Thymus (tissue), 11 donors: ENCODE measurements around the gene PSMB8. TPM values are rescaled to one million over a fixed set of nuclear protein-coding genes. Genes with fewer than 3 reads are reported as not detected.
"Not testable (repeated sequence)": the region's sequence is repeated elsewhere in the genome, so short reads cannot be mapped to it uniquely, and the experiment has no call there.

Source experiments
- DNase-seq, 9 donors: peaks; one replicate each; pipeline ENCODE4 v3.0.0-alpha.2; 2013; ENCODE audit warnings: low spot score in 9 of 9, low read depth in 6 of 9, missing footprints in 1 of 9
- H3K27ac ChIP-seq, 2 donors: one replicate each; pipeline ENCODE4 v1.5.1; 2013; ENCODE audit warnings: control low read depth in 1 of 2, low read depth in 1 of 2, low read length in 1 of 2, mild to moderate bottlenecking in 1 of 2, moderate library complexity in 1 of 2
- H3K27me3 ChIP-seq, 2 donors: one replicate each; pipeline ENCODE4 v1.5.1; 2013; ENCODE audit warnings: low read length in 1 of 2; ENCODE audit not compliant: control insufficient read depth in 2 of 2, insufficient read depth in 1 of 2
- H3K36me3 ChIP-seq, 2 donors: one replicate each; pipeline ENCODE4 v1.5.1; 2013; ENCODE audit warnings: low read length in 1 of 2, mild to moderate bottlenecking in 1 of 2, moderate library complexity in 1 of 2; ENCODE audit not compliant: control insufficient read depth in 2 of 2, insufficient read depth in 2 of 2
- H3K4me1 ChIP-seq, 2 donors: one replicate each; pipeline ENCODE4 v1.5.1; 2013; ENCODE audit warnings: low read length in 2 of 2; ENCODE audit not compliant: control insufficient read depth in 2 of 2, insufficient read depth in 2 of 2
- H3K4me3 ChIP-seq, 2 donors: one replicate each; pipeline ENCODE4 v1.5.1; 2013; ENCODE audit warnings: low read length in 2 of 2, control low read depth in 1 of 2, mild to moderate bottlenecking in 1 of 2
- H3K9me3 ChIP-seq, 2 donors: one replicate each; pipeline ENCODE4 v1.5.1; 2013; ENCODE audit warnings: low read length in 1 of 2, mild to moderate bottlenecking in 1 of 2; ENCODE audit not compliant: control insufficient read depth in 2 of 2, insufficient read depth in 1 of 2
- WGBS: extraction: QIAGEN DNeasy Blood & Tissue Kit; methylation state at CpG from one replicate; pipeline ENCODE4 v1.1.7; 2013; 5-methylcytosine and 5-hydroxymethylcytosine counted together
- polyA plus RNA-seq: library from polyadenylated mRNA; stranded (reverse); fragments of 200-250 nt; gene quantifications from one replicate; pipeline ENCODE4 v1.2.3, GENCODE V29; 2013
- total RNA-seq: library from RNA; stranded (reverse); fragments of 120-200 nt; gene quantifications from one replicate; pipeline ENCODE4 v1.2.4, GENCODE V29; 2013
- donor health status: healthy.

PSMB8 gene
- total and polyA plus RNA-seq, 2 donors: 162 to 177 TPM

DNA sequence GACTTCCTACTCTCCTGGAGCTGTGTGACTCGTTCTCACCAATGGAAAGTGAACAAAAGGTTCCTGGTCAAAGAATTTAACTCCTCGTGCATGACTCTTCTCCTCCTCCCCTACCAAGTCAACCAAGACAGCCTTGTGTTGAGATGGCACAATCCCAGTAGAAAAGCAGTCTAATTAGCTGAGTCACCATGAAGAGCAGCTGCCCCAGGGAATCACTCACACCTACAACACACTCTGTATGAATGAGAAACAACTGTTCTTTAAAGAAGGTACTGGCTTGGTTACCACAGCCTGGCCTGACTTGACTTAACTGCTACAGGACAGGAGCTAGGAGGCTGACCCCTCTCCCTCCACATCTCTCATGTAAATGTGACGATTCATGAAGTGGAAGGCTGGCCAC is 24.1 kb downstream of the PSMB8 start:
- no peak overlapping the region for H3K4me3 ChIP-seq

DNA sequence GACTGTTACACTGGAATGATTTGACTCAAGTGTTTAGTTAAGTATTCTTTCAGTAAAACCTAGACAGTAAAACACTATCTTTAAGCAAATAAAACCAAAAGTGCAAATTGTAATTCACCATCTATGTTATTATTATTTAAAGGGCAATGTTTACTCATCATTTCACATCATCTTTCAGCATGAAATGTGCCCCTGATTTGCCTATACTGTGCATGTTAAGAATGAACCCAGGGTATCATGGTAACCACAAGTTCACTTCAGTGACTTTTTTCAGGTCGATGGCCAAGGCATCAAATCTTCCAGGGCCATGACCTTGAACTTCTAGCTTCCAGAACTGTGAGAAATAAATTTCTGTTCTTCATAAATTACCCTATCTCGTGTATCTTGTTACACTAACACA is 25.0 kb downstream of the PSMB8 start:
- Histone ChIP-seq H3K27ac (no peak overlapping the region), H3K9me3 (no peaks in the 10 kb centered on the region), H3K4me3 (no peak overlapping the region), H3K27me3 (no peaks in the 10 kb centered on the region), H3K4me1 (no peaks in the 10 kb centered on the region), H3K36me3 (no peaks in the 10 kb centered on the region)
- no peak for DNase-seq
- 93% methylated on average over 2 of the region's 2 CpGs for WGBS

More for the DNA sequence above, 24.1 kb downstream of the PSMB8 start:
- no peaks in the 10 kb centered on the region for H3K9me3 ChIP-seq
- no peaks in the 10 kb centered on the region for H3K36me3 ChIP-seq
- H3K4me1 ChIP-seq: no peaks in the 10 kb centered on the region
- DNase-seq: no peak
- WGBS: 98% methylated on average over 3 of the region's 3 CpGs
- no peak overlapping the region for H3K27ac ChIP-seq
- H3K27me3 ChIP-seq: no peaks in the 10 kb centered on the region

DNA sequence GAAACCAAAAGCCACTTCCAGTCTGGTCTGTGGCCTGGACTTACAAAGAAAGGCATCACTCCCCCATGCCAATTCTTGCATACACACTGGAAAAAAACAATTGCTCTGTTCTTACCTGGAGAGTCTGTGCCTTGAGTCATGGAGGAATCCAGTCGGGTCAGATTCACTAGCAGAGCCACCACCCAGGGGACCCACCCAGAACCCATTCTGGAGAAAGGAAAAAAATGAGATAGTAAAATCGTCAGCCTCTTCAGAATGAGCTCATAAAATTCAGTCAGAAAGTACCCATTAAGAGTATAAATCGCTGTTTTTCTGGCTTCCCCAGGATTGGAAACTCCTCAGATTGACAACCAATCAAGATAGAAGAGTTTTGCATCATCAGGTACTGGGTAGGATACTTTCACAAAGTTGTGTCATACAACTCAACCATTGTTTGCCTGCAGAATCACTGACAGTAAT is 27.1 kb downstream of the PSMB8 start, which contains the start of gene HLA-DOB:
Gene HLA-DOB (minus strand): TSS at position 257 of the 459 bp plus-strand sequence. CDS start 51 bp downstream, at position 206.
- Histone ChIP-seq H3K36me3 (no peaks in the 10 kb centered on the region), H3K4me3 (peak within 1 kb of the TSS in 1 of 2 donors; percentile 9), H3K27ac (peak within 1 kb of the TSS; percentile 66 to 70), H3K9me3 (no peaks in the 10 kb centered on the region), H3K27me3 (no peaks in the 10 kb centered on the region), H3K4me1 (no peaks in the 10 kb centered on the region)
- WGBS: 88% methylated on average over 3 of the region's 3 CpGs
- DNase-seq: peak in 1 of 9 donors; percentile 55

GRCh38 chr6:32815996-32816395 is 27.9 kb downstream of the PSMB8 start:
- H3K4me3 ChIP-seq: peak overlapping the region in 1 of 2 donors; percentile 9
- no peaks in the 10 kb centered on the region for H3K9me3 ChIP-seq
- peak overlapping the region in 1 of 2 donors; percentile 70 for H3K27ac ChIP-seq
- no peaks in the 10 kb centered on the region for H3K4me1 ChIP-seq
- no peaks in the 10 kb centered on the region for H3K27me3 ChIP-seq
- WGBS: 64% methylated on average over 2 of the region's 2 CpGs
- H3K36me3 ChIP-seq: no peaks in the 10 kb centered on the region
- no peak for DNase-seq

DNA sequence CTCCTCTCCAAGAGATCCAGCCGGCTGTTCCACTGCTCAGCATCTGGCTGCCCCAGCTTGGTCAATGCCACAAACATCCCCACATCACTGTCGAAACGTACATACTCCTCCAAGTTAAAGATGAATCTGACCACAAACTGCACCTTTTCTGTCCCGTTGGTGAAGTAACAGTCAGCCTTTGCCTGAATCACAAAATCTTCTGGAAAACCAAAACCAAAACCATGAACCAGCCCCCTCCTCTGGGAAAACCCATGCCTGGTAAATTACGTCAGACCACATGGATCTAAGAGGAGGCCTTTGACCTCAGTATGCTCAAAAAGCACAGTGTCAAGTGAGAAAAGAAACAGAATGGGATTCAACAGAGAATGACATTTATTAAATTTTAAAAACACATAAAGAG is 28.7 kb downstream of the PSMB8 start:
- H3K27me3 ChIP-seq: no peaks in the 10 kb centered on the region
- no peak for DNase-seq
- 60% methylated on average over 5 of the region's 5 CpGs for WGBS
- H3K36me3 ChIP-seq: no peaks in the 10 kb centered on the region
- H3K27ac ChIP-seq: no peak overlapping the region
- no peak overlapping the region for H3K4me3 ChIP-seq
- H3K9me3 ChIP-seq: no peaks in the 10 kb centered on the region
- H3K4me1 ChIP-seq: no peaks in the 10 kb centered on the region

DNA sequence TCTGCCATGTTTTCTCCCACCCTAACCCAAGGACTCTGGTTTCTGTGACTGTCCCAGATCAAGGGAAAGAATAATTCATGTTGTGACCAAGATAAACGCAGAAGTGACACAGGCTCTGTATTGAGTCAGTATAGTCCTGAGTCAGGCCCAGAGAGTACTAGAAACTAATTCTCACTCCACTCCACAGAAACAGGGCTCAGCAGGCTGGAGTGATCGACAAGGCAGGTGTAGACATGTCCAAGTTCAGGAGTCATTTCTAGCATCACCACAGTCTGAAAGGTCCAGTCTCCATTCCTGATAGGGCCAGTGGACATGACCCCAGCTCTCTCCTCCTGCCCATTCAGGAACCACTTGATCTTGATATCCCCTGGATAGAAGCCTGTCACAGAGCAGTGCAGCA is 29.7 kb downstream of the PSMB8 start:
- Histone ChIP-seq H3K4me1 (no peaks in the 10 kb centered on the region), H3K36me3 (no peaks in the 10 kb centered on the region), H3K27me3 (no peaks in the 10 kb centered on the region), H3K27ac (no peak overlapping the region), H3K4me3 (no peak overlapping the region), H3K9me3 (no peaks in the 10 kb centered on the region)
- DNase-seq: no peak
- WGBS: 75% methylated on average over 2 of the region's 2 CpGs

GRCh38 chr6:32809171-32809570 is 34.7 kb downstream of the PSMB8 start:
- H3K27ac ChIP-seq: no peak overlapping the region
- peaks cover 0 to 4% of the 10 kb centered on the region in 2 donors for H3K4me1 ChIP-seq
- WGBS: 56% methylated on average over 1 of the region's 1 CpG
- H3K4me3 ChIP-seq: no peak overlapping the region
- DNase-seq: no peak
- no peaks in the 10 kb centered on the region for H3K9me3 ChIP-seq
- no peaks in the 10 kb centered on the region for H3K36me3 ChIP-seq
- H3K27me3 ChIP-seq: no peaks in the 10 kb centered on the region

DNA sequence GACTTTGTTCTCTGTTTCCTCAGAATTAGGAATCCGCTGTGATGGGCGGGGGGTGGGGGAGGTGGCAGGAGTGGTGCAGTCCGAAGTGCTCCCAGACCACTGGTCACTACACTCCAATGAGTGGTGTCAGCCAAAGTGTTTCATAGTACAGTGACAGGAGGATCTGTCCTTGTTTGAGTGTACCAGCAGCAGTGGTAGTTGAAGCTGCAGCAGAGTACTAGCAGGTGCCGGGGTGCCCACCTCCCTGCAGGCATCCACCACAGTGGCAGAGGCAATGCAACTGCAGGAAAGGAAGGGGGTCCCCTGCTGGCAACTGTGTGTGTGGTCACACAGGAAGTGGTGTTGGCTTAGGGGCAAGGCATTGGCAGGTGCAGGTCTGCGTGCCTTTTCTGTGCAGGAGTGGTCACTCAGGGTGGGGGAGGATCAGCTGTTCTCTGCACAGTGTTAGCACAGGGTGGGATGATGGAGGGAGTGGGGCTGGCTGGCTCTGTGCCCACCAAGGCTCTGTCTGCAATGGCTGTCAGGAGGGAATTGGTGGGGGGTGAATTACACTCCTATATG is 36.7 kb downstream of the PSMB8 start:
- 68% methylated on average over 5 of the region's 5 CpGs for WGBS

GRCh38 chr6:32805404-32805803 is 38.4 kb downstream of the PSMB8 start:
- H3K9me3 ChIP-seq, H3K27me3 ChIP-seq, DNase-seq, H3K4me3 ChIP-seq, H3K36me3 ChIP-seq, H3K27ac ChIP-seq, H3K4me1 ChIP-seq: not testable (repeated sequence)

More for the DNA sequence above, 36.7 kb downstream of the PSMB8 start:
- Histone ChIP-seq H3K27me3 (no peaks in the 10 kb centered on the region), H3K27ac (no peak overlapping the region), H3K9me3 (no peaks in the 10 kb centered on the region), H3K36me3 (no peaks in the 10 kb centered on the region), H3K4me1 (peaks cover 0 to 4% of the 10 kb centered on the region in 2 donors), H3K4me3 (no peak overlapping the region)
- peak in 2 of 9 donors; percentile 20 to 47 for DNase-seq
